ENCODE results near the gene SLC1A6.
"Not testable (repeated sequence)": the region's sequence is repeated elsewhere in the genome, so short reads cannot be mapped to it uniquely, and the experiment has no call there.

The SLC1A6 gene

DNA sequence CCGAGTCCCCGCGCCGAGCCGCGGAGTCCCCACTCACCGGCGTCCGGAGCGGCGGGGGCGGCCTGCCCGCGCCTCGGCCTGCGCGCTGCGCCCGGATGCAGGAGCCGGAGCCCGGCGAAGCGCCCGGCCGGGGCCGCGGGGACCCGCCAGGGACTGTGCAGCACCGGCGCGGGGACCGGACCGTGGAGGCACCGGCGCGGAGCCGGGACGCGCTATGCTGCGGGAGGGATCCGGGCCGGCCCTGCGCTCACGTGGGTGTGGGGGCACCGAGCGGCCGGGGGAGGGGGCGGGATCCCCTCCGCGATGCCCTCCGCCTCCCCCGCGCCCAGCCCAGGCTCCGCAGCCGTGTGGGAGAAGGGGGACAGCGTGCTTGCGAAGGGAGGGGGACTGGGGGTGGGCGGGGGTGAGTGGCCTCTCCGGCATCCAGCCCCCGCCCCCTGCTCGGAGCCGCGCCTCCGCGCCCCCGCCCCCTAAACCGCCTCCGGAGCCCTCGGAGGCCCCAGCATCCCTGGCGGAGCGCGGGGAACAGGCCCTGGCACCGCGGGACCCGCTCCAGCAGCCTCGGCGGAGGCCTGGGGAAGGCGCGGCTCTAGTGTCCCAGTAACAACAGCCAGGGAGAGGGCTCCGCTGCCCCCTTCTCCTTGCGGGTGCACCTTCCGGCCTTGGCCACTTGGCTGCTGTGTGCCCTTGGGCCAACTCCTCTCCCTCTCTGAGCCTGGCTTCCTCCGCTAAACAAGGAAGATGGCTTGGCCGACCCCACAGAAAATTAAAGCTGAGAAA, at the start of gene SLC1A6:
SLC1A6 (minus strand) TSS at position 389 of the 780 bp plus-strand sequence. CDS start 6,954 bp downstream, outside the sequence.
- DNase-seq, result peak; percentile 68

DNA sequence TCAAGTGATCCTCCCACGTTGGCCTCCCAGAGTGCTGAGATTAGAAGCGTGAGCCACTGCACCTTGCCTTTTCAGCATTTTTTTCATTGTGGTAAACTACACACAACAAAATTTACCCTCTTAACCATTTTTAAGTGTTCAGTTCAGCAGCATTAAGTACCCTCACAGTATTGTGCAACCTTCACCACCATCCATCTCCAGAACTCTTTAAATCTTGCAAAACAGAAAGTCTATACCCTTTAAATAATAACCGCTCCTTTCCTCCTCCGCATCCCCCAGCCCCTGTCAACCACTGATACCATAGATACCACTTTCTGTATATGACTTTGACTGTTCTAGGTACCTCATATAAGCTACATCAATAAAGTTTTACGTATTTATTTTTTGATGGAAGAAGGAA, 48.8 kb upstream of the SLC1A6 start:
- DNase-seq, result no peak

DNA sequence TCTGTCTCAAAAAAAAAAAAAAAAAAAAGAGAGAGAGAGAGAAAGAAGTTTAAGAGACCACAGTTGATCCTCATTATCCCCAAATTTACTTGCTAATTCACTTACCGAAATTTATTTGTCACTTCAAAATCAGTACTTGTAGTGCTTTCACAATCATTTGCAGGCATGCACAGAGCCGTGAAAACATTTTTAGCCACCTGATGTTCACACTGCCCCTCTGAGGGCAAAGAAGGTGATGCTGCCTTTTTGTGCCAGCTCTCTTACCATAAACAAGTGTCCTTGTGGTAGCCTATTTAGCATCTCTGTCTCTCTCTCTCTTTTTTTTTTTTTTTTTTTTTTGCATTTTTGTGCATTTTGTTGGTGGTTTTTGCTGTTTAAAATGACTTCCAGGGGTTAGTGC, 45.6 kb upstream of the SLC1A6 start:
- peak; percentile 27 for DNase-seq

DNA sequence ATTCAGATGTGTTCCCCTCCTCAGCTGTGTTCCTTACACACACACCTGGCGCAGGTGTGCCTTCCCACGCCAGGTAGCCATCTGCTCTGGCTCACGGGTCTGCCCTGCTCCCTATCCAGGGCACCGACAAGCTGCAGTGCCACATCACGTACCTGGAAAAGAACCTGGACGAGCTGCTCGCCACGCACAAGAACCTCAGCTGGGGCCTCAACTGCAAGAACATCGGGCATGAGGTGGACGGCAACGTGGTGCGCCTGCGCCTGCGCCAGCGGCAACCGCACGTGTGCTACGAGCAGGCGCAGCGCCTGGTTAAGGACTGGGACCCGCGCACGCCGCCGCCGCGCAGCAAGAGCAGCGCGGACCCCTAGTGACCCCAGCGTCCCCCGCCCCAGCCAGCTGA, 43.1 kb upstream of the SLC1A6 start:
- no peak for DNase-seq

DNA sequence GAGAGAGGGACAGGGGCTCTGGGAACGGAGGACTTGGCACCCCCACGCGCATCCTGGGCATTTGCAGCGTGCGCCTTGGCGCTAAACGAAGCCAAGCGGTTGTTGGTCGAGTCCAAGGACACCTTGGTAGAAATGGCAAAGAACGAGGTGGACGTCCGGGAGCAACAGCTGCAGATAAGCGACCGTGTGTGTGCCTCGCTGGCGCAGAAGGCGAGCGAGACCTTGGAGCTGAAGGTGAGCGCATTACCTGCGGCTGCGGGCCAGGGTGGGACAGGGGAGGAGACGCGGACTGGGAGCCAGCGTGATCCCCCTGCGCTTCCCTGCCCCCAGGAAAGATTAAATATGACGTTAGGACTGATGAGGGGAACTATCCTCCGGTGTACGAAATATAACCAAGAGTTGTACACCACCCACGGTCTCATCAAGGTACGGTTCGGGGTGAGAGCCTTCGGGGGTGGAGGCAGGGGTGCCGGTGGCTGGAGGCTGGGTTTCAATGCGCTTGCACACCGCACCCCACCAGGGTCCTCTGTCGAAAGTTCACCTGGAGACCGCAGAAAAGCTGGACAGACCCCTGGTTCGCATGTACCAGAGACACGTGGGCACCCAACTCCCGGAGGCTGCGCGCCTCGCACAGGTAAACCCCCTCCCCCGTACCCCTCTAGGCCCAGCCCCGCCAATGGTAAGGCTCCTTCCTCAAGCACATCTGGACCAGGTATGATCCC, 41.8 kb upstream of the SLC1A6 start:
- DNase-seq, result no peak

DNA sequence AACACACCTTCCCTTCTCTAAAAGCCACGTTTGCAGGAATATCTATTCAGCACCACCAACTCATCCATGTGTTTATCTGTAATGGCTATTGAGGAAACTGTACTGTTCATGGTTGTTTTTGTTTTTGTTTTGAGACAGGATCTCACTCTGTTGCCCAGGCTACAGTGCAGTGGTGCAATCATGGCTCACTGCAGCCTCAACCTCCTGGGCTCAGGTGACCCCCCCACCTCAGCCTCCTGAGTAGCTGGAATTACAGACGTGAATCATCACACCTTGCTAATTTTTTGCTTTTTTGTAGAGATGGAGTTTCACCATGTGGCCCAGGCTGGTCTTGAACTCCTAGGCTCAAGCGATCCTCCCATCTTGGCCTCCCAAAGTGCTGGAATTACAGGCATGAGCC, 39.2 kb upstream of the SLC1A6 start:
- DNase-seq, result not testable (repeated sequence)

DNA sequence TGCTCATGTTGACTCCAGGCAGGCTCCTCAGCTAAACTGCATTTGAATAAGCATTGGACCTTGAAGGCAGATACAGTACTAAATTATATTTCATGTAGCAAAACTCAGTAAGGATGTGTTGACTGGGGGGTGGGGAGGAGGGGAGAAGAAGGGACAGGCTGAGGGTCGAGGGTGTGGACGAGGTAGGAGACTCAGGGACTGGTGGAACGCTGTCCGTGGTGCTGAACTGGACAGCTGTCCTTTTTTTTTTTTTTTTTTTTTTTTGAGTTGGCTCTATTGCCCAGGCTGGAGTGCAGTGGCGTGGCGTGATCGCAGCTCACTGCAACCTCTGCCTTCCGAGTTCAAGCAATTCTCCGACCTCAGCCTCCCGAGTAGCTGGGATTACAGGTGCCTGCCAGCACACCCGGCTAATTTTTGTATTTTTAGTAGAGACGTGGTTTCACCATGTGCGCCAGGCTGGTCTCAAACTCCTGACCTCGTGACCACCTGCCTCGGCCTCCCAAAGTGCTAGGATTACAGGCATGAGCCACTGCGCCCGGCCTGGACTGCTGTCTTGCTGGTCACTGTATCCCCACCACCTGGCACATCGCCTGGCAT, 36.4 kb upstream of the SLC1A6 start:
- DNase-seq, result peak; percentile 44

DNA sequence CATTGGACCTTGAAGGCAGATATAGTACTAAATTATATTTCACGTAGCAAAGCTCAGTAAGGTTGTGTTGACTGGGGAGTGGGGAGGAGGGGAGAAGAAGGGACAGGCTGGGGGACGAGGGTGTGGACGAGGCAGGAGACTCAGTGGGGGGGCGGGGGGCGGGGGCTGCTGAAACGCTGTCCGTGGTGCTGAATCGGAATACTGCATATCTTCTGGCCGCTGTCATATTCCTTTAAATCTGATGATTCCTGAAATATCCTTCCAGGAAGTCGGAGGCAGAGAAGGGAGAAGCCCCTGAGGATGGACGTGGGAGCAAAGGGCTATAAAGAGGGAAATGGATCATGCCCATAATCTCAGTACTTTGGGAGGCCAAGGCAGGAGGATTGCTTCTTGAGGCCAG, 34.9 kb upstream of the SLC1A6 start:
- no peak for DNase-seq

DNA sequence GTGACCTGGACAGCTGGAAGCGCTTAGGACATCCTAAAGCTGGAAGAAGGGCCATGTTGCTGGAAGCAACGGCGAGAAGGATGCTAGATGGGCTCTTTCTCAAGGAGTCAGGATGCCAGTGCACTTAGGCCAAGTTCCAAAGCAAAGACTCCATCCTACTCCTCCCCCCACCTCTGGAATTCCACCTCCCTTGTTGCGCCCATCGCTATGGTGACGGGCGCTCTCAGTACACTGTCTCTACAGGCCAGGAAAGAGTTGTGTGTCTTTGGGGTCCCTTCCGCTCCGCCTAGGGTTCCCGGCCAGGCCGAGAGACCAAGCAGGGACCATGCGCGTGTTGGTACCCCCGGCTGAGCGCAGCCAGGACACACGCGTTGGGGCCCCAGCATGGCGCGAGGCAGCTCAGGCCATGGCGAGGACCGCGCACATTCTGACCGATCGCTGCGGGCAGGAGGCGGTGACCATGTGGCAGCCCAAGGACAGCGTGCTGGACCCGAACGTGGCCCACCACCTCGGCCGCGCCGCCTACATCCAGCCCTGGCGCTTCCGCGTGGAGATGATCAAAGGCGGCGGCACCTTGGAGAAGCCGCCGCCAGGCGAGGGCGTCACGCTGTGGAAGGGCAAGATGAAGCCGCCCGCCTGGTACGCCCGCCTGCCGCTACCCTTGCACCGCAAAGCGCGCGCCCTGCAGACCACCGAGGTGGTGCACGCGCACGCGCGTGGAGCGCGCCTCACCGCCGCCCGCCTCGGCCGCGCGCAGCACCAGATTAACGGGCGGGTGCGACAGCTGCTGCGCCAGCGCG, 31.0 kb upstream of the SLC1A6 start:
- peak; percentile 90 for DNase-seq

DNA sequence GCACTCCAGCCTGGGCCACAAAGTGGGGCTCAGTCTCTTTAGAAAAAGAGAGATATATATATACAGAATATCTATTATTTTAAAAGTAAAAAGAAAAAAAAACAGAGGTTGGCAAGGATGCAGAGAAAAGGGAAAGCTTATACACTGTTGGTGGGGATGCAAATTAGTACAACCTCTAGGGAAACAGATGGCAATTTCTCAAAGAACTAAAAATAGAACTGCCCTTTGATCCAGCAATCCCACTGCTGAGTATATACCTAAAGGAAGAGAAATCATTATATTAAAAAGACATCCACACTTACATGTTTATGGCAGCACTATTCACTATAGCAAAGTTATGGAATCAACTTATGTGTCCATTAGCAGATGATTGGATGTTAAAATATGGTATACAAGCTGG, 28.6 kb upstream of the SLC1A6 start:
- no peak for DNase-seq

DNA sequence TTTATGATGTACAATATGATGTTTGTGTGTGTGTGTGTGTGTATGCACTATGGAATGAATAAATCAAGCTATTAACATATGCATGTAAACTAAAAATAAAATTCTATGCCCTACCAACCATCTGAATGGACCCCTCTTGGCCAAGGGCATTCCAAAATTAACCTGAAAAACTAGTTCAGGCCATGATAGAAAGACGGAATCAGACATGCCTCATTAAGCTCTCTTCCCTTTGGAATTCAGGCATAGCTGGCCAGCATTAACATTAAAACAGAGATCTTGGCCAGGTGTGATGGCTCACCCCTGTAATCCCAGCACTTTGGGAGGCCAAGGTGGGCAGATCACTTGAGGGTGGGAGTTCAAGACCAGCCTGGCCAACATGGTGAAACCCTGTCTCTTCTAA, 18.3 kb upstream of the SLC1A6 start:
- DNase-seq, result no peak

DNA sequence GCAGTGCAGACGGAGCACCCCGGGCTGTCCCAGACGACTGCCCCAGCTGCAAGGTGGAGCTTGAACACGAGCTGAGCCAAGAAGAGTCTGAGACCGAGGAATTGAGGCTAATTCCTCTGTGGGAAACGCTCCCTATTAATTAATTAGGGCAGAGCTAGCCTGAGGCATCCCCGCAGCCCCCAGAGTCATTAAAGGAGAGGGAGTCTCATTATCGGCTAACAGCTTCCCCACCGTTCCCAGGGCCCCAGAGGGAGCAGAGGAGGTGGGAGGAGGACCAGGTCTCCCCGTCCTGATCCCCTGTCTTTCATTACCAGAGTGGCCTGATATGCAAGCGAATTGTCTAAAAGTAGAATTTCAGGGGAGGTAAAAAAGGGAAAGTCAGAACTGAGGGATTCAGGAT, 13.1 kb upstream of the SLC1A6 start:
- peak; percentile 68 for DNase-seq

DNA sequence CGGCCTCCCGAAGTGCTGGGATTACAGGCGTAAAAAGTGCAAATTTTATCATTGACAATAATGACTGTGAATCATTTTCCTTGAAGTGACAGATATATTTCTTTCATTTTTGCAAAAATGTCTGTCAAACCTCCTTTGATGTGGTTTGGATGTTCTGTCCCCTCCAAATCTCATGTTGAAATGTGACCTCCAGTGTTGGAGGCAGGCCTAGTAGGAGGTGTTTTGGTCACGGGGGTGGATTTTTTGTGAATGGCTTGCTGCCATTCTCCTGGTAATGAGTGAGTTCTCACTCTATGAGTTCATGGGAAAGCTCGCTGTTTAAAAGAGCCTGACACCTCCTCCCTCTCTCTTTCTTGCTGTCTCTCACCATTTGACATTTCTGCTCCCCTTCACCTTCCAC, 5.5 kb upstream of the SLC1A6 start:
- no peak for DNase-seq

DNA sequence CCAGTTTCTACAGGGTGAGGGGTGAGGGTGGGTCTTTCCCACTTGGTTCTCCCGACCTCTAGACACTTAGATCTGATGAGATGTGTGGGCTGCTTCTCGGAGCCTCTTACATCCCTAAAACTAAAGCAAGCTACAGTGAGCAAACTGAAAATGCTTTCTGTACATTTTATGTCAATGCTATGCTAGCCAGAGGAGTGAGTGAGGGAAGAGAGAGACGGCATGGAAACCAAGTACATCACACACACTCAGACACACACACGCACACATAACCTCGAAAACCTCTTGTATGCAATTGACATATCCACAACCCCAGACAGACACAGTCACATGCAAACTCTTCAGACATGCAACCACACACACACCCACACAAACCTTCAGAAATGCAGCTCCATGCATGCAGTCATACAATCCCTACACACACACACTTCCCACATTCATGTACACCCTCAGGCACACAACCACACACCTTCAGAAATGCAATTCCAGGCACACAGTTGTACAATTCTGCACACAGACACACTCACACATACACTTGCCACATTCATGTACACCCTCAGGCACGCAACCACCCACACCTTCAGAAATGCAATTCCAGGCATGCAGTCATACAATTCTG, 1.4 kb downstream of the SLC1A6 start:
- DNase-seq, result peak; percentile 5

DNA sequence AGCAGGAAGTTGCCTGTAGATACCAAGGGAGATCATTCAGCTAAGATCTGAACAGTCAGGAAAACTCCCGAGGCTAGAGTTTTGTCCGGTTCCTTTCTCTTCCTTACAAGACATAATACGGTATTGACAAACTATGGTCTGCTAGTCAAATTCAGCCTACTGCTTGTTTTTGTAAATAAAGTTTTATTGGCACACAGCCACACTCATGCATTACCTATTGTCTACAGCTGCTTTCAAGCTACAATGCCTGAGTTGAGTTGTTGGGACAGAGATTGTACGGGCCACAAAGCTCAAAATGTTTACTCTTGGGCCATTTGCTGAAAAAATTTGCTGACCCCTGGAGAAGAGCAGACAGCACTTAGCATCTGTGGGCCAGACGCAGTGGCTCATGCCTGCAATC, 2.5 kb downstream of the SLC1A6 start:
- DNase-seq, result no peak

DNA sequence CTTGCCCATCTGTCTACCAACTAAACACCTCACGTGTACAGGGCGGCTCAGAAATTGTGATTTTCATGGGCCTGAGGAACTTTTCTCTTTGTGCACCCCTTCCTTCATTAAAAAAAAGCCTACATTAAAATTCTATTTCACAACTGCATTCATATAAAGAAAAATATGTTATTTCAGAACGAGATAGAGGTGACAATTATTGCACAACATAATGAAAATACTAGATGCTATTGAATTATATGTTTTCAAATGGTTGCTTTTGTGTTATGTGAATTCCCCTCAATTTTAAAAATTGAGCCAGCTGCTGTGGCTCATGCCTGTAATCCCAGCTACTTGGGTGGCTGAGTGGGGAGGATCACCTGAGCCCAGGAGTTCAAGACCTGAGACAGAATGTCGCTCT, 5.2 kb downstream of the SLC1A6 start:
- DNase-seq, result no peak

DNA sequence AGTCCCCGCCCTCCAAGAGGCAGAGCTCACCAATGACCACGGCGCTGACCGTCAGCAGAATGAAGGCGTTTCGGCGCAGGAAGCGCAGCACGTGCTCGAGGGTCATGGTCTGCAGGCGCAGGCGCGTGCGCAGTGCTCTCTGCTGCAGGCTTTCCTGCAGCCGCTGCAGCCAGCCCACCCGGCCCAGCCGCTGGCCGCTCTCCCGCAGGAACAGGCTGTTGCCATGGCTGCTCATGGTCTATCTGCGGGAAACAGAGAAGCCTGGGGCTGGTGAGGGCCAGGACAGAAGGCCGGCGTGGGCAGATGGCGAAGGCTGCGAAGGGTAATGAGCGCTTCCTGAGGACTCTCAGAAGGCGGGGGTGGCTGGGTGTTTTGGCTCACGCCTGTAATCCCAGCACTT, 7.0 kb downstream of the SLC1A6 start:
- DNase-seq, result no peak

DNA sequence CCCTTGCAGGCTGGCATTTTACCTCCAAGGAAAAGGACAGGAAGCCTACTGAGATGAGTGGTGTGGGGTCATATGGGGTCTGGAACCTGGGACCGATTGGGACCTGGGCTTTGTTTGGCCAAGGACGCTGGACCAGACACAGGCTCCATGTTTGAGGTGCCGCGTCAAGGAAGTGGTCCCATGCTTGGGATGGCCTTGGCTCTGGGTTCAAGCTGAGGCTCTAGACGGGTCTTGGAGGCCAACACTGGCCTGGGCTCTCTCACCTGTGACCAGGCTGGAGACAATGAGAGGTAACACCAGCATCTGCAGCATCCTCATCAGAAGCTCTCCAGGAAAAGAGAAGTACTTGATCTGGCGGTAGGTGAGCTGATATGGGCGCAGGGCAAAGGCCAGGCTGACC, 8.2 kb downstream of the SLC1A6 start:
- DNase-seq, result no peak

DNA sequence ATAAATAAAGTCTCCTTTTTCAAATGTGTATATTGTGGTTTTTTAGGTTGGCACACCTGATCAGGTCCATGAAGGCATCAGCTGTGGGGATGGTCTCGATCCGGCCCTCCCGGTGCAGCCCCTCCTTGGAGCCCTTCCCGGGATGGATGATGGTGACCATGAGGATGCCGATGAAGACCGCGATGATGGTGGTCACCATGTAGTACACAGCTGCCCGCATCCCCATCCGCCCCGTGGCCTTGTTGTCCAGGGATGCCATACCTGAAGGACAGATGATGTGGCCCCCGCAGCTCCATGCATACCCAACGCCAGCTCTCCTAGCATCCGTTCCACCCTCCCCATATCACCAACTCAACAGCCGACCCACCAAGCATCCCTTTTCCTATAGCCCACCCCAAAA, 11.4 kb downstream of the SLC1A6 start:
- DNase-seq, result no peak

DNA sequence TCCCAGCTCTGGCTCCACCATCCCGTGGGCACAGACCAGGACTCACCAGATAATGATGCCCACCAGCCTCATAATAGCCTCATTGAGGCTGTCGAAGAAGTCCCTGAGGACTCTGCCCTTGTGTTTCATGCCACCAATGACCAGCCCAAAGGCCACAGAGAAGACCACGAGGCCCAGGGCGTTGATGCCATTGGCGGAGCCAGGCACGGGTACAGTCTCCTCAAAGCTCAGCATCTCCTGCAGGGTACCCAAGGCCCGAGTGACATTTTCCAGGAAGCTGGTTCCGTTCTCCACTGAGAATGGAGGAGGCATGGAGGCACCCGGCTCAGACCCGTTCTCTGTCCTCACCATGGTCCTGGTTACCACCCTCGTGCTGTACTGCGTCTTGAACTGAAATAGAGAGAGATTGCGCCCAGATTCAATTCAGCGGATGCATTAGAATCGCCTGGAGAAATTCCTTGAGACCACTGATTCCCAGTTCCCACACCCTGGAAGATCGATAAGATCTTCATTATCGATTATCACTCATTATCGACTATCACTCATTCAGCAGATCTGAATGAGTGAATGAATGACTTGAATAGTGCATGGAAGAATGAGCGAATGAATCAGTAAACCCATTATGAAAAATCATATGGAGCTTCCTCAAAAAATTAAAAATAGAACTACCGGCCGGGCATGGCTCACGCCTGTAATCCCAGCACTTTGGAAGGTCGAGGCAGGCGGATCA, 17.5 kb downstream of the SLC1A6 start:
- no peak for DNase-seq

DNA sequence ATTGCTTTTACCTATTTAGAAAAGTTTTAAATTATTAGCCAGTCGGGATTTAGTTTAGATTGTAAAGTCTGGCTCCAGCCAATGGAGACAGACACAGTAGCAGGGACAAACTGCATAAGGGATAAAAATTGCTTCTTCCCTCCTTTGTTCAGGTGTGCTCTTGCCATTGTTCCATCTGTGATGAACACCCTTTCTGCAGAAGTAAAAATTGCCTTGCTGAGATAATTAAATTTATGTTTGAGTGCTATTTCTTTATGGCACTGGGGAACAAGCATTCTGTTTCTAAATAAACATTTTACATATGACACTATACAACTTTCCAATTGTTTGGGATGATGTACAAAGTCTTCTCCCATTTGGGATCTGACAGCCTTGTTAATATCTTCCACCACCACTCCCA, 20.4 kb downstream of the SLC1A6 start:
- no peak for DNase-seq

DNA sequence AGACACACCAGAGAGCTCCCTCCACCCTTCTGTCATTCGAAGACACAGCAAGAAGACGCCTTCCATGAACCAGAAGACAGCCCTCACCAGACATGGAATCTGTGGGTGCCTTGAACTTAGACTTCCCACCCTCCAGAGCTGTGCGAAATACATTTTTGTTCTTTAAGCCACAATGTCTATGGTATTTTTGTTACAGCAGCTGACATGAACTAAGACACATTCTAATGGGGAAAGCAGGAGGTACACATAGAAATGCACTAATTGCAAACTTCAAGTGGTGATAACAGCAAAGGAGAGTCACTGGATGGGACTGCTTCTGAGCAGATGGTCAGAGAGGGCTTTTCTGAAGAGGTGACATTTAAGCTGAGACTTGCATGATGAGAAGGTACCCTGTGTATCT, 22.2 kb downstream of the SLC1A6 start:
- no peak for DNase-seq

All from retina (tissue), 1 donor.